GM12872 (cell line): Measurements from ENCODE around the gene LAP3.

Experiments used
- TF ChIP-seq, protein P1 (sequence below): IDR thresholded peaks from 3 replicates; pipeline ENCODE4 v1.5.1; 2011; ENCODE audit warnings: low read depth, mild to moderate bottlenecking, low read length, moderate library complexity; ENCODE audit not compliant: insufficient read depth

LAP3 gene

DNA sequence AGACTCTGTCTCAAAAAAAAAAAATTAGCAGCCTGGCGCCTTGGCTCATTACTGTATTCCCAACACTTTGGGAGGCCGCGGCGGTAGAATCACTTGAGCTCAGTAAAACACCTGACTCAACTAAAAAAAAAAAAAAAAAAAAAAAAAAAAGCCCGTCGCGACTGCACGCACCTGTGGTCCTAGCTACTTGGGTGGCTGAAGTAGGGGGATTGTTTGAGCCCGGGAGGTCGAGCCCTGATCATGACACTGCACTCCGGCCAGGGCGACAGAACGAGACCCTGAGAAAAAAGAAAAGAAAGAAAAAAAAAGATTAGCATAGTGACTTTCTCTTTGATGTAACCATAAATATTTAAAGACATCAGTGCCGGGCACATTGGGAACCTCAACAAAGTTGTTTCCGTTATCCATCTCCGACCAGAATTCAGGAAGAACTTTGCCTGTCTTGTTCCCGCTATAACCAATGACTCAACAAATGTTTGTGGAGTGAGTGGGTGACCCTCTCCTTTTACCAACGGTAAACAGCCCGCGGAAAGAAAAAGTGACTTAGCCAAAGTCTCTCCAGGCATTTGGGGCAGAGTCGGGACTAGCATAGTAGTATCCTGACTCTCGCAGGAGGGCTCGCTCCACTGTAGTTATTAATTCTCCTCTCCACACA is 36.9 kb downstream of the LAP3 start:
- TF ChIP-seq, protein P1, sequence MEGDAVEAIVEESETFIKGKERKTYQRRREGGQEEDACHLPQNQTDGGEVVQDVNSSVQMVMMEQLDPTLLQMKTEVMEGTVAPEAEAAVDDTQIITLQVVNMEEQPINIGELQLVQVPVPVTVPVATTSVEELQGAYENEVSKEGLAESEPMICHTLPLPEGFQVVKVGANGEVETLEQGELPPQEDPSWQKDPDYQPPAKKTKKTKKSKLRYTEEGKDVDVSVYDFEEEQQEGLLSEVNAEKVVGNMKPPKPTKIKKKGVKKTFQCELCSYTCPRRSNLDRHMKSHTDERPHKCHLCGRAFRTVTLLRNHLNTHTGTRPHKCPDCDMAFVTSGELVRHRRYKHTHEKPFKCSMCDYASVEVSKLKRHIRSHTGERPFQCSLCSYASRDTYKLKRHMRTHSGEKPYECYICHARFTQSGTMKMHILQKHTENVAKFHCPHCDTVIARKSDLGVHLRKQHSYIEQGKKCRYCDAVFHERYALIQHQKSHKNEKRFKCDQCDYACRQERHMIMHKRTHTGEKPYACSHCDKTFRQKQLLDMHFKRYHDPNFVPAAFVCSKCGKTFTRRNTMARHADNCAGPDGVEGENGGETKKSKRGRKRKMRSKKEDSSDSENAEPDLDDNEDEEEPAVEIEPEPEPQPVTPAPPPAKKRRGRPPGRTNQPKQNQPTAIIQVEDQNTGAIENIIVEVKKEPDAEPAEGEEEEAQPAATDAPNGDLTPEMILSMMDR, result no peak

DNA sequence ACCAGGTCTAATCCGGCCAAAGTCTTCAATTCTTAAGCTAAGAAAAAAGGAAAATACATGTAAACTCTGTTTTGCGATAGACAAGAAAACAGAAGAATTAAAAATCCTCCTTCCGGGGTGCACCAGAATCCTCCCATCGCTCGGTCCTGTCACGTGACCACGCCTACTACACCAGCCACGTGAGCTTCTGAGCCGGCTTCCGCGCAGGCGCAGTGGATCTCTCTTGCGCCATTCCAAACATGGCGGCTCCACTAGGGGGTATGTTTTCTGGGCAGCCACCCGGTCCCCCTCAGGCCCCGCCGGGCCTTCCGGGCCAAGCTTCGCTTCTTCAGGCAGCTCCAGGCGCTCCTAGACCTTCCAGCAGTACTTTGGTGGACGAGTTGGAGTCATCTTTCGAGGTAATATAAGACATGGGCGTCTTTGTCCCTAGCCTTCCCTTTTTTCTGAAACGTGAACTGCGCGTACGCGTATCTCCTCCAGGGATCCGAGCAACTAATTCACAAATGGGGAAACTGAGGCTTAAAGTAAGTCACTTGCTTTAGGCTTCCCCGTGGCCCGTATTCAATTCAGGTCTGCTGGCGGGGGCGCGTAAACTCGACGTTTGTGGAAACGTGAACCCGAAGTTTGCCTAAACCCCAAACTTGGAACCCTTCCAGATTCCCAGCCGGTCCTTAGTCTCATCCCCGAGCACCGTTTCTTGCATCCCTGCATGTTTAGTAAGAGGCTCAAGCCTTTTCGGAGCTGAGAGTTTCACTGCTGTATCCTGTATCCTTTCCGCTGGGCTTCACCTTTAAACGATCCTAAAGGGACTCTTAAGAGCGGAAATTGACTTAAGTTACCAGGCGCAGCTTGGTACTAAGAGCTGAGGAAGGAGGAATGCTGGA is 37.7 kb downstream of the LAP3 start, which contains the start of gene MED28:
Gene MED28, plus strand, starts transcription at position 226 of the 884 bp plus-strand sequence. Its CDS starts 14 bp downstream, at position 240.
- TF ChIP-seq, protein P1, result no peak

DNA sequence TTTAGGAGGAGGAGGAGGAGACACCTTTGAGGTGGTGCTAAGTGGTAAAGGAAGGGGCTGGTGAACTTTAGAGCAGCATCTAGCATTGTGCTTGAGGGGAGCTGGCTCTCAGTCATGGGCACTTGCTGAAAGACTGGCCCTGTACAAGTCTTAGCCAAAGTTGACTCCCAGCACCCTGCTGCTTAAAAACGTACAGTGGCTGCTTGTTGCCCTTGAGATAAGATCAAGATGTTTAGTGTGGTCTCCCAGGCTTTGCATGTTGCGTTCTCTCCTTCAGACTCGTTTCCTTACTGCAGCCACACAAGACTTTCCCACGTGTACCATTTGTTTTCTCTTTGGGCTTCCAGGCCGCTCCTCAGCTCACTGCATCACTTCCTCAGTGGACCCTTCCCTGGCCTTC is 39.3 kb downstream of the LAP3 start:
- TF ChIP-seq, protein P1, result no peak

DNA sequence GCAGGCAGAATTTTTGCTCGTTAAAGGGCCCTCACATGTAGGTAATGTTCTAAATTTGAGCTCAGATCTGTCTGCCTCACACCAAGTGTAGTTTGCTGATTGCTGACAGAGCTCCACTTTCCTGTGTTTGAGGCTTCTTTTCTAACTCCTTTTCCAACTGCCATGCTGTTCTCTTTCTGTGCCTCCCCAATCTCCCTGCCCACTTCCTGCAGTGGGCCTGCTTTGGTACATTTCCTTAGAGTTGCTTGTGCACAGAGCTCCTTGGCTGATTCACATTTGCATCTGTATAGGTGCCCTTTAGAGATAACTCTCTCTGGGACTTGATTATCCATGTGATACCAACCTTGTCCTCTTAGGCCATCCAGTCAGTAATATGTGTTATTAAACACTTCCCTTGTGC is 41.9 kb downstream of the LAP3 start:
- TF ChIP-seq, protein P1, result no peak

DNA sequence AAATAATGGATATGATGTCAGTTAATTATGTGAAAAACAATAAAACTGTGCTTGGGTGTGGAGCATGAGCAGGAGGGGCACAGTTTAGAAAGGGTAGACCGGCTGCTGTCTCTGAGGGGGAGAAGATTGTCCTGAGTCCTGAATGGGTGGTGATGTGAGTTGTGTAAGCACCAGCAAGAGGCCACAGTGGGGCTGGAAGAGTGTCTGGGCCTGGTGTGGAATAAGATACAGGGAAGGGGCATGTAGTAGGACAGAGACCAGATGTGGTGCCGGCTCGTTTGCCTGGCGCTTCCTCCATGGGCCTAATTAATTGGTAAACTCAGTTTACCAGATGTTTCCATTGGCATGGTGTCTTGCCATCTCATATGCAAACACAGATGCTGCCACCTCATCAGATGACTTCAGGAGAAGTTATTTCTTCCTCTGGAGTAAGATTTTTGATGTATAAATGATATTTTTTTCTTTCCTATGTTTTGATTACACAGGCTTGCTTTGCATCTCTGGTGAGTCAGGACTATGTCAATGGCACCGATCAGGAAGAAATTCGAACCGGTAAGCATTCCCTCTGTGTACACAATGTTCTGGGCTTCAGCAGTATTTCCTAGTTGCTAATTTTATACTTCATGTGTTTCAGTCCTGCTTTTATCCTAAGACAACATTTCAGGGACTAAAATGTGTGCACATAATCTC is 42.6 kb downstream of the LAP3 start:
- TF ChIP-seq, protein P1, result no peak

DNA sequence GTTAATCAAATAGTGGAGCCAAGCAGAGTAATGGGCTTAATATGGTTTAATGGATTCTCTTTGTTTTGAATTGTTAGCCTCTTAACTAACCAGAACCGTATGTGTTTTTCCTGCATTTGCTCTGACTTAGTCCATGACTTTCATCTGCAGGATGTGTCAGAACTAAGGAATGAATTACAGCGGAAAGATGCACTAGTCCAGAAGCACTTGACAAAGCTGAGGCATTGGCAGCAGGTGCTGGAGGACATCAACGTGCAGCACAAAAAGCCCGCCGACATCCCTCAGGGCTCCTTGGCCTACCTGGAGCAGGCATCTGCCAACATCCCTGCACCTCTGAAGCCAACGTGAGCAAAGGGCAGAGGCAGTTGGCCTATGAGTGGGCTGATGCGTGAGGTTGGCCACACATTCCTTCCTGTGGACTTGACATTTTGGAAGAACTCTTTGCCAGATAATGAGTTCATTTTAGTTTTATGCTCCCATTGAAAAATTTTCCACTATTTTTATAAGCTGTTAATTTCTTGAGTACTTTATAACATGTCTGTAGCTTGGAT is 46.5 kb downstream of the LAP3 start:
- TF ChIP-seq, protein P1, result no peak

DNA sequence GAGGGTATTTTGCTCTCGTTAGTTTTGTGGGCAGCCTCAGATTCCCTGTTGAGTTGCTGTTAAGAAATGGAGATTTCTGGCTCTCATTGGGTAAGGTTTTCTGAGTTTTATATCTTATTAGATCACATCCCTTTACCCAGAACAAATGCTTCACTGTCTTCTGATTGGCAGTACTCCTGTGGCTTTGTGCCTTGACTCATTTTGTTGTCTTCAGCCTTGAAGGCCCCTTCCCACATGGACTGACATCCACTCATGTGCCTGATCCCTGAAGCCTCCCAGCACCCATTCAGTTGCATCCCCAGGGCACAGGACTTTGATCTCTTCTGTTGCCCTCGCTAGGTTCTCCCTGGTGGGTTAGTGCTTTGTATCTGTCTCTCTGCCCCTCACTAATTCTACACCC is 47.8 kb downstream of the LAP3 start:
- TF ChIP-seq, protein P1, result no peak
